GM18909 (cell line): ENCODE results near the gene ADD1.
"Not testable (repeated sequence)": the region's sequence is repeated elsewhere in the genome, so short reads cannot be mapped to it uniquely, and the experiment has no call there.

Source experiments
- ATAC-seq: cut with Tn5 transposase; IDR thresholded peaks from one replicate; pipeline ENCODE4 v1.9.1; 2021; ENCODE audit warnings: mild to moderate bottlenecking; ENCODE audit not compliant: unreplicated experiment, poor library complexity

ADD1 gene

DNA sequence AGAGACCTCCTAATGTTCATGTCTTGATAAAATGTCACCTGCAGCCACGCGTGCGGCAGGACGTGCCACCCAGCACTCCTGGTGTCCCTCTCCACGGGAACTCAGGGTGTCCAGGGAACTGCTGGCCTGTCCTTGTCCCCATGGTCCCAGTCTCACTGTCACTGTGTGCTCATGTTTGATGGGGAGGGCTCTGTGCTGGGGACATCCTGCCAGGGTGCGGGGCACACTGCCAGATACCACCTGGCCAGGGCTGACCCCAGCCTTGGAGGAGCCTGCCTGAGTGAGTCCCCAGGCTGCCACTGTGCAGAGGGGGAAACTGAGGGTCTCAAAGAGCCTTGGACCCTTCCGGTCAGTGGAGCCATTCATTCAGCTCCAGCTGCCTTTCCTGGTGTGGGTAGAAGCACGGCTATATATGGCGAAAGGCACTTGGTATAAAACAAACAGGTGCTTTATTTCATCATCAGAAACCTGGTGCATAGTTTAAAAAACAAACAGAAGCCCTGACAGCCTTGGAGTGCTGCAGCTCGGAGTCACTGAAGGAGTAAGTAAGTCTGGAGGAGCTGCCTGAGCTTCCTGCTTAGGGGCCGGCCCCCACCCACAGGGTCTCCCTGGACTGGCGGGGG is 86.6 kb downstream of the ADD1 start:
- ATAC-seq: no peak

DNA sequence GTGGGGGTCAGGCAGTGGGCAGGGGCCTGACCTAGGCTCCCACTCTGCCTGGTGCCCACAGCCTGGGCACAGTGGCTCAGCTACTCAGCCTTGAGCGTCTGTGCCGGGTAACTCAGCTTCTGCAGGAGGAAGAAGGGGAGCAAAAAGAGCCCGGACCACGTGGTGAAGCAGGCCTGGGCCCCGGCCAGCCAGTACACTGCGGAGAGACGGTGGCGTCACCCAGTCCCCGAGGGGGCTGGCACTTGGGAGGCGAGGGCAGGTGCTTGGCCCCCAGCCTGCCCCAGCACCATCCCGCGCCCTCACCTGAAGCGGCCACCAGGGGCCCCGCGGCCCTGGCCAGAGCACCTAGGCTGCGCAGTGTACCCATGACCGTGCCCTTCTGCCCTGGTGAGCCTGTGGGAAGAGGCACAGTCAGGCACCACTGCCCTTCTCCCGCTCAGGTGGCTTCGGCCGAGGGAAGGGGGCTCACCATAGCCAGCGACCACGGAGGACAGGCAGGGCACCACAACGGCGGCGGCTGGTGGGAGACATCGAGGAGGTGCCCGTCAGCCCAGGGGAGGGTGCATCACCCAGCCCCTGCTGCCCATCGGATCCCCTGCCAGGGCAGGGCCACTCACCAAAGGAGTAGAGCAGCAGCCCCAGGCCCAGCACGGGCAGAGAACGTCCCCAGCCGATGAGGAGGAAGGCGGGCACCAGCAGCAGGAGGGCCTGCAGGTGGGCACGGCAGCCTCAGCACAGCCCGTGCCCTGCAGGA is 87.3 kb downstream of the ADD1 start:
- ATAC-seq: no peak

DNA sequence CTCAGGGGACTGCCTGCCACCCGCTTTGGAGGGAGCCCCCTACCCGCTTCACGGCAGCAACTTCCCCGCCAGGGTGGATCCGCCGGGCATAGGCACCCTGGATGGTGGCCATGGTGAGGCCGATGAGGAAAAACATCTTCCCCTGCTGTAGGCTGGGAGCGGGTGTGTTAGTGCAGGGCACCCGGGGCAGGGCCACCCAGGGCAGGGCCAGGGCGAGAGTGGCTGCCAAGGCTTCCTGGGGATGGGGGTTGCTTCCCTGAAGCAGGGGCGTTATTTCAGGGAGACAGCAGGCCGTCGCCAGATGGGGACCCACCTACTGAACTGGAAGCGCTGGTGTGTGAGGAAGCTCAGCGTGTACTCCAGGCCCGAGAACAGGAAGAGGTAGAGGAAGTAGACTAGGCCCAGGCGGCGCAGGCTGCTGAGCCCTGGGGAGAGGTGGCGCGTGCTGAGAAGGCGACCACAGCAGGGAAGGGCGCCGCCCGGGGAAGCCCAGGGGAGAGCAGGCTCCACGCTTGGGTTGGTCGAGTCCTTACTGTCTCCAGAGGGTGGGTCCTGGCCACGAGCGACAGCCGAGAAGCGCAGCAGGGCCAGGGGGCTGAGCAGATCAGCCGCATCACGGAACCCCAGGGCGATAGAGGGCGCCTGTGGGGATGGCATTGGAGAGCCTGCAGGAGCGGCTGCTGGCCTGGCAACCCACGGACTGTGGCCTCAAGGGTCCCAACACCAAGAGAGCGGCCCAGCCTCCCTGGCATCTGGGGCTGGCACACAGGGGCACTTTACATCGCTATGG is 88.1 kb downstream of the ADD1 start:
- ATAC-seq: peak; percentile 45

DNA sequence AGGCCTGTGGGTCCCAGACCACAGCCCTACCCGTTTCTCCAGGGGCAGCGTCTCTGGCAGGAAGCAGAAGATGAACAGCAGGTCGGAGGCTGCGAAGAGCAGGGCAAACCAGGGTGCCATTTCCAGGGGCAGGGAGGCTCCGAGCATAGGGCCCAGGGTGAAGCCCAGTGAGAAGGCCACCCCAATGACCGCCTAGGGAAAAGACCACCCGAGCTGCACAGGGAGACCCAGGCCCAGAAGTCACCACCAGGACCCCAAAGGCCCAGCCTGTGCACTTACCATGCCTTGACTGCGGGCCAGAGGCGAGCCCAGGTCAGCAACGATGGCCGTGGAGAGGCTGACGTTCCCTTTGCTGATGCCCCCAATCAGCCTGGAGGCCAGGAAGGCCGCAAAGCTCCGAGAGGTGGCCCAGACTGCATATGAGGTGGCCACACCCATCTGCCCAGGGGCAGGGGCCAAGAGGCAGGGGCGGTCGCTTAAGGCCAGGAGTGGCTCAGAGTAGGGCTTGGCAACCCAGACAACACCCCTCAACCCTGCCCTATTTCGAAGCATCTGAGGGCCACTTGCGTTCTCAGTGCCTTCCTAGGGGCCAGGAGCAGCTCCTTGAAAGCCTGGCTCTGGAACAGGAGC is 88.8 kb downstream of the ADD1 start:
- no peak for ATAC-seq

DNA sequence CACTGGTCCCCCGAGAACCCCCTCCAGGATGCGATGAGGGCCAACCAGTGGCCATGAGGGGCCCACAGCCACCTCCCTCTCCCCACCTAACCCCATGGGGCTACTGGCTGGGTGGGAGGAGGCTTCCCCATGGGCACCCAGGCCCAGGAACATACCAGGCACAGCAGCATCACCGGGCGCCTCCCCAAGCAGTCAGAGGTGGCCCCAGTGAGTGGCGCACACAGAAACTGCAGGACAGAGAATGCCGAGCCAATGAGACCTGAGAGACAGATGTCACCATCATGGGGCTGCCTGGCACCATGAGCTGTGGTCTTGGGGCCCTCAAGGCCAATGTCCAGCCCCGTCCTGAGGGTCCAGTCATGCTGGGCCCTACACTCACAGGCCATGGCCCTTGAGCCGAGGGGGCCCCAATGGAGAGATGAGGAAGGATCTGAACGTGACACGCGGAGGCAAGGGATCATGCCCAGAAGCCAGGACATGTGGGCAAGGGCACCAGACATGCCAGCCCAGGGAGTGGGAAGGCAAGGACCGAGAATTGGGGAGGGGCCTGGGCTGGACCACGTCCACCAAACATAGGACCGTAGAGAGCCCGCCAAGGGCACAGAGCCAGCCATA is 89.4 kb downstream of the ADD1 start:
- ATAC-seq: no peak

DNA sequence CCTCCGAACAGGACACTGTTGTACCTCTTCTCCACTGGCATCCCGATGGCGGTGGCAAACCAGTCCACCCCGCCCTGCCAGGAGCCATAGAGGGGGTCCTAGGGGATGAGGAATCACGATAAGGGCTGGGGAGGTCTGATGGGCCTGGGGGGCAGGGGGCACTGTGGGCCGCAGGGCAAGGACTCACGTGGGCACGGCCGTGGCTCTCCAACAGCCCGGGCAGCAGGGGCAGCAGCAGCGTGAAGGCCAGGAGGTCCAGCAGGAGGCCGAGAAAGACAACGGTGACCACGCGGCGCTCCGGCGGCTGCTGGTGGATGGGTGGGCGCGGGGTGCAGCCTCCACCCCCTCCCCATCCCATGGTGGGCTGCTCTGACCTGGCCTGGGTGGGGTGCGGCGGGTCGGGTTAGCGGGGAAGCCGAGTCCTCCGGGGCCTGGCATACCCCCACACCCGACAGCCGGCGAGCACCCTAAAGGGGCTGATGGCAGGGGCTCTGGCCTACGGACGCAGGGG is 90.0 kb downstream of the ADD1 start:
- no peak for ATAC-seq

DNA sequence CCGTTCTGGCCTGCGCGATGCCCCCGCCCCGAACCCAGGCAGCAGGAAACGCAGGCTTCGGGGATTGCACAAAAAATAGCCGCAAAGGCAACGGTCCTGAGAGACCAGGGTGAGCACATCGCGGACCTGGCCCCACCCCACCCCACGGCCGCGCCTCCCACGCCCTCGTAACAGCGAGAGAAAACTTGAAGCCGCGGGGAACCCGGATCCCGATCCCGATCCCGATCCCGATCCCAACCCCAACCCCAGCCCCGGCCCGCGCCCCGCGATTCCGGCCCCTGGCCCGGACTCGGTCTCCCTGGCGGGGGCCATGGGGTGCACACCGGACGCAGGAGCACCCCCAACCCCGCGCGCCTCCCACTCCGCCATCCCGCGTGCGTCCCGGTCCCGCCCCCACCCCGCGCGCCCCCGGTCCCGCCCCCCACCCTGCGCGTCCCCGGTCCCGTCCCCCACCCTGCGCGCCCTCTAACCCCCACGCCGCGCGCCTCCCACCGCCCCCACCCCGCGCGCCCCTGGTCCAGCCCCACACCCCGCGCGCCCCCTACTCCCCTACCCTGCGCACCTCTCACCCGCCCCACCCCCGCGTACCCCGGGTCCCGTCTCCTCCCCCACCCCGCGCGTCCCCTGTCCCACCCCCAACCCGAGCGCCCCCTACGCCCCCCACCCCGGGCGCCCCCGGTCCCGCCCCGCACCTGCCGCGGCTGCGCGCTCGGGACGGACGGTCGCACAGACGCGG is 90.6 kb downstream of the ADD1 start:
- no peak for ATAC-seq

DNA sequence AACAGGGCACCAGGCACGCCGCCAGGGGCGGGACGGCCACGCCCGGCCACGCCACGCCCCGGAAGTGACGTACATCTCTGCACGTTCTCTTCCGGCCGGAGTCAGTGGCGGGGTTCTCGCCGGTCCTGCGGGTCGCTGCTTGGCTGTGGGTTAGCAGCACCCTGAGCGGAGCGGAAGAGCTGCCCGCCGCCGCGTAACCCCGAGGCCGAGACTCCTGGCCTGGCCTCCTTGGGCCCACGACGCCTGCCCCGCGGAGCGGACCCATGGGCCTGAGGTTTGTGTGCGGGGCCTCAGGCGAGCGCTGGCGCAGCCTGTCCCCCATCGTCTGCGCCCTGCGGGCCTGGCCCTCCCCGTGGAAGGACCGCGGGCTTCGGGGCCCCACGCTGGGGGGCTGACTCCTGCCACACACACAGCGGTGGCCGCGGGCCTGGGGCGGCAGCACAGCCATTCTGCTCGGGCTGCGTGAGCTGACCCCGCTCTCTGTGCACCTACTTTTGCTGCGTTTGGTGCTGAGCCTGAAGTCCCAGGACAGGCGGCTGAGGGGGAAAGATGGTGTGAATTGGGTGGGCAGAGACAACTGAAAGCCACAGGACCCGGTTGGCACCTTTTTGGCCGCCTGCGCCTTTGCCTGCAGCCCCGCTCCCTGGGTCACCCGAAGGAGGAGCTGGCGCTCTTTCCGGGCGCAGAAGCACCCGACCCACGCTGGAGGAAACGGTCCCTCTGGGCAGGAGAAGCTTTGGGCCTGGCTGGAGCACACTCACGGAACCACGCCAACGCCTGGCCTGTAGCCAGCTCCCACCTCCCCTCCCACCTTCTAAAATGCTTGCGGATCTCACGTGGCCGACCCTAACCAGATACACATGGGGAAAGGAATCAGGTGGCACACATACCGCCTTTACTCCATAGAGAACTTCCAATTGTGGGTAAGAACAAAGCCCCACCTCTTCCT is 91.4 kb downstream of the ADD1 start:
- peak; percentile 51 for ATAC-seq

DNA sequence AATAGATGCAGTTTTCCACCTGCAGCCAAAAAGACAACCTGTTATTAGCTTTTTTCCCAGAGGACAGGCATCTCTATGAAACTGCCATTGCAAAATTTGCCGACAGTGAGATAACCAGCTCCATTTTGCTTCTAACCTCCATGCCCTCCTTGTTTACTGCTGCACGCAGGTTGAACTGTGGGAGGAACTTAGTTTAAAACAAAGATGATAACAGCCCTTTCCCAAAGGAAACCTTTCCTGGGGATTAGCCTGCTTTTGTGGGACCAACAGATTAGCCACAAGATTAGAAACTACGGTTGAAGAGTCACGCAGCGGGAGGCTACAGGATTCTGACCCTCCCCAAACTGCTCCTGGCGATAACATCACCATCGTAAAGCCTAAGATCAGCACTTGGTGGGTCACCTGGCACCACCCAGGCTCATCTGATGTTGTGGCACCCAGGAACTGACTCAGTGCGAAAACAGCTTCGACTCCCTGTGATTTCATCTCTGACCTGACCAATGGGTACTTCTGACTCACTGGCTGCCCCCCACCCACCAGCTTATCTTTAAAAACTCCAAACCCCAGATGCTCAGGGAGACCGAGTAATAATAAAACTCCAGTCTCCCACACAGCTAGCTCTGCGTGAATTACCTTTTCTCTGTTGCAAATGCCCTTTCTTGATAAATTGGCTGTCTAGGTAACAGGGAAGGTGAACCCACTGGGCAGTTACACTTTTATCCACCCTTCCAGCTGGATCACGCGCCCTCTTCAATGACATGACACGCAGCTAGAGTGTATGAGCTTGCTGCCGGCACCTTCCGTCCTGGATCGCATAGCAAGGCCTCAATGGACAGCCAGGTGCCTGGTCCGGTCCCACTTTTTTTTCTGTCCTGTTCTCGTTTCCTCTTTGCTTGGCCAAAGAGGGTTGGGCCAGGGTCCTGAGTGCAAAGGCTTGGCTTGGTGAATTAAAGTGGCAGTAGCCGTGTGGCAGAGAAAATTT is 92.4 kb downstream of the ADD1 start:
- no peak for ATAC-seq

DNA sequence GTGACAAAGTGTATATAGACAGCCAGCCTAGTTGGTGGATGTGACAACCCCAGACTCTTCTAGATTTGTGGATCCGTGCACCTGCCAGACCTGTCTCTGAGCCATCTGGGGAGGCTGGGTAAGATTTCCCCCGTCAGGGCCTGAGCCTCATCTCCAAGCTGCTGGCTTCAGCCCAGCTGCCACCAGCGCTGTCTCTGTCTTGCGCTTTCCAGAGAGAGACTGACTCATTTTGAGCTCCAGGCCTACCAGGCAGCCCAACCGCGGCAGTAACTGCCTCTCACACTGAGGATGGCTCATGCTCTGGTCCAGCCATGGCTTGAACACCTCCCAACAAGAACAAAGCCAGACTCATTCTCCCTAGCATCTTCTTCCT is 93.1 kb downstream of the ADD1 start:
- peak; percentile 27 for ATAC-seq

DNA sequence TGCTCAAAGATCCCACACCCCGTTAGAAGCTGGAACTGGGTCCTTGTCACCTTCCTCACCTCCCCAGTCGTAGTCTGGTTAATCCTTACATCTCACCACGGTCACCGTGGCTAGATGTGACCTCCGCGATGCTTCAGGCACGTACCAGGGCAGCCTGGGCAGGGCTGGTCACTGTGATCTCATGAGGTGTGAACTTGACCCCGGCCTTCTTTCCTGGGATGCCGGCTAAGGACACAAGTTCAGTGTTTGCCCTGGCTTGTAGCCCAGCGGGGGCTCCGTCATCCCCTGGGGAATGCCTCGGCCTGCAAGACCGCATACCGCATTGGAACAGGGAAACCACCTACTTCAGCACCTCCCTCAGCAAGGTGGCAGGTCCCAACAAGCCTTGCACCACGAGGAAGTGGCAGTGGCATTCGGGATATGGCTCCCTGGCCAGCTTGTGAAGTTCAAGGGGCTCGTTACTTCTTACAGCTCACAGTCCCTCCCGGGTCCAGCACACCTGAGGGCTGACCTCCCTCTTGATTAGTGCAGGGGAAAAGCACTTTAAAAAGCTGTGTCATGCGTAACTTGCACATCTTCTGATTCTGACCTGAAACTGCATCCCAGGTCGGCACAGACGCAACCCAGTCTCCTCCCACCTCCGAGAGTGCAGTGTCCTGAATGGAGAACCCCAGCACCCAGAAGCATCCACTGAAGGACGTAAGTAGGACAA is 93.7 kb downstream of the ADD1 start:
- no peak for ATAC-seq

DNA sequence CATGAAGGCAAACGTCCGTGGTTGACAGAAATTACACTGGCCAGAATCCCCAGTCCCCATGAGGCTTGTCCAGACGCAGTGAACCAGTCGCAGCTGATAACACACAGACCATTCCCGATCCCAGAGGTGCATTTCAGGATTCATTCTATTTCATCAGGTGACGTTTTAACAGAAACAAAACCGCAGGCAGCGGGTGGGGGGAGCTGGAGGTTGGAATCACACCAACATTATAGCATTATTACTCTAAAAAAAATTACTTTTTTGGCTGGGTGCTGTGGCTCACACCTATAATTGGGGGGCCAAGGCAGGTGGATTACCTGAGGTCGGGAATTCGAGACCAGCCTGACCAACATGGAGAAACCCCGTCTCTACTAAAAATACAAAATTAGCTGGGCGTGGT is 94.3 kb downstream of the ADD1 start:
- no peak for ATAC-seq

DNA sequence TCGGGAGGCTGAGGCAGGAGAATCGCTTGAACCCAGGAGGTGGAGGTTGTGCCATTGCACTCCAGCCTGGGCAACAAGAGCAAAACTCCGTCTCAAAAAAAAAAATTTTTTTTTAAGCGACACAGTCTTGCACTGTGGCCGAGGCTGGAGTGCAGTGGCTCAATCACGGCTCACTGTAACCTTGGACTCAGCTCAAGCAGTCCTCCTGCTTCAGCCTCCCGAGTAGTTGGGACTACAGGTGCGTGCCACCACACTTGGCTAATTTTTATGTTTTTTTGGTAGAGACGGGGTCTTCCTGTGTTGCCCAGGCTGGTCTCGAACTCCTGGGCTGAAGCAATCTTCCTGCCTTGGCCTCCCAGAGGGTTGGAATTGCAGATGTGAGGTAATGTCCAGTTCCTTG is 94.8 kb downstream of the ADD1 start:
- not testable (repeated sequence) for ATAC-seq

DNA sequence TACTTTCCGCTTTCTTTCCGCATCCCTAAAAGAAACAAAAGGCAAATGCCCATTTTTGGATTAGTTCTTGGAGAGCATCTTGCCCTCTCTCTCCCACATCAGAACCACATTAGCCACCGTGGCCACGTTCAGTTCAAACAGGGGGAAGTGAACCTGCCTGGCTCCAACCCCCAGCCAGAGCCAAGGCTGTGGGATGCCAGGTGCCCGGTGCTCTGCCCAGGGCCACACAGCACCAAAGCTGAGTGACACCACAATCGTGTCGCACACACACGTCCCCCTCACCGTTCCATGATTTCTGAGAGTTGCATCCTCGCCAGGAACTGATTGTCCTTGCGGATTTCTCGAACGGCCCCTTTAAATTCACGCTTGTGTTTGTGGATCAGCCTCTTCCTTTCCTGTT is 95.3 kb downstream of the ADD1 start:
- no peak for ATAC-seq

DNA sequence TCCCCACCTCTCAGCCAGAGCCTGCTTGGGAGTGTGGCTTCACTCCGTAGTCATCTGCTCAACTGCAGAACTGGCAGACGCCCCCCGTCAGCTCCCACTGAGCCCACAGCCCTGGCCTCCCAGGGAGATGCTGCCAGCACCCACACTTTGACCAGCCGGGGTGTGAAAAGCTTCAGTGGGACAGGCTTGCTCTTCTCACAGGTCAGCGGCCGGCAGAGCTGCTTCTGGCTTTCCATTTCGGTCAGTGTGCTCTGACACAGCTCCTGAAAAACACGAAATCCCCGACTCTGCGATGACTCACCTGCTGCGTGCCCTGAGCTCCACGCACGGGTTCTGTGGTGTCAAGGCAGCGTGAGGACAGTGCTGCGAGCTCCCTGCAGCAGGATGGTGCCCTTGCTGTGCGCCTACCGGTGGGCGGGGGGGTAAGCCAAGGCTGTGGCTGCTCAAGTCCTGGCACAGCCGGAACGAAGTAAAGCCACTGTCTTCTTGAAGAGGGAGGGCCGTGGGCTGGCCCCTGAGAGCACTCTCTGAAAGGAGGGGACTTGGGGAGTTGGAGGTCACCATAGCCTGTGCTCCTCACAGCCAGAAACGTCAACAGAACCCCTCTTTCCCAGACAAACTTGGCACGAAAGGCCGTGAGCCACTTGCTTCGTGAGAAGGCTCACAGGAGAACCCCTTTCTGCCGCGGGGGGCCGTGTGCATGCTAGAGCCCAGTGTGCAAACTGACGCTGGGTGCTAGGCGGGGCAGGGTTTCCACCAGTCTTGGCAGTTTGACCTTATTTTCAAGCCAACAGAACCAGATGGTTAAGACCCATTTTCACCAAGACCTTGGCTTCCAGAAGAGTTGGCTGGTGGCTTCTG is 96.0 kb downstream of the ADD1 start:
- ATAC-seq: no peak
